ENCODE measurements around the gene SIGLEC12.
"Not testable (repeated sequence)": the region's sequence is repeated elsewhere in the genome, so short reads cannot be mapped to it uniquely, and the experiment has no call there.

Gene SIGLEC12

DNA sequence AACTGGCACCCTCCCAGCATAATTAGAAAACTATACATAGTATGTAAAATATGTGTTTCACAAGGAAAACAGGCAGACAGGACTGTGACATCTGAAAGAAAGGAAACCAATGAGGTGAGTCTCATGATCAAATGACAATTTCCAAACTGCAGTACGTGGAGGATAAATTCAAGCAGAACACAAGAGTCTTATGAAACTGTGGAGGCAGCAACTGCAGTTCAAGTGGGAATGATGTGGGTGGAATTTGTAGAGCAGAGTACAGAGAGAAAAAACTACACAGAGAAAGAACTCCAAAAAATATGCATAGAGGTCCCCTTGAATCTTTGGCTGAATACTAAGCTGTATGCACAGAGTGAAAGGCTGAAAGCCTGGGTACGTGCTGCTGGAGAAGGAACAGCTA lies 20.2 kb upstream of the SIGLEC12 start:
- DNase-seq, result no peak

DNA sequence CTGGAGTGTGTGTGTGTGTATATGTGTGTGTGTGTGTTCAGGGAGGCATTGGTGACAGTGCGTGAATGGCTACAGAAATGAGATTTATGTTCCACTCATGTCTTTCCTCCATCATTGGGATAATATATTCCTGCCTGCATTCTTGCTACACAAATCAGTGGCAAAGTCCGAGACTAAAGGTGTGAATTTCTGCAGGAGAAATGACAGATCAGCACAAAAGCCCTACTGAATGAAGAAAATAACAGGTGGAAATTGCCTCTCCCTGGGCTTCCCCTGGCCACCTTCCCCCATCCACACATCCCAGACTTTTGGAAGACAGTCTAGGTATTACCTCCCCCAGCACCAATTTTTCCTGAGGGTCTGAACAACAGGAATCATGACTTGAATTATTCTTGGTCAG lies 19.8 kb upstream of the SIGLEC12 start:
- DNase-seq, result no peak

DNA sequence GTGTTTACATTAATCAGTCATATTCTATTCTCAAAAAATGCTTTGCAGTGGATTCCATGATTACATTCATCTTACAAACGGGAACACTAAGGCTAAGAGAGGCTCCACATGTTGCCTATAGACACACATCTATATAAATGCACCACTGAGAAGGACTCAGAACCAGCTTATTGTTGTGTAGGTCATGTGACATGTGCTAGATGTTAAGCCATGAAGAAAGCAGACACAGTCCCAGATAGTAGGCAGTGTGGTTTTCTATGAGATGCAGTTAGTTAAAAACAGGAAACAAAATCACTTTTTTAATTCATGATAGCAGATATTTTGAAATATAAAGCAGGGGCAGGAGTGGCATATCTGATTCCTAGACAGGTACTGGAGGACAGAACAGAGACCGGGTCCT lies 19.1 kb upstream of the SIGLEC12 start:
- DNase-seq, result no peak

DNA sequence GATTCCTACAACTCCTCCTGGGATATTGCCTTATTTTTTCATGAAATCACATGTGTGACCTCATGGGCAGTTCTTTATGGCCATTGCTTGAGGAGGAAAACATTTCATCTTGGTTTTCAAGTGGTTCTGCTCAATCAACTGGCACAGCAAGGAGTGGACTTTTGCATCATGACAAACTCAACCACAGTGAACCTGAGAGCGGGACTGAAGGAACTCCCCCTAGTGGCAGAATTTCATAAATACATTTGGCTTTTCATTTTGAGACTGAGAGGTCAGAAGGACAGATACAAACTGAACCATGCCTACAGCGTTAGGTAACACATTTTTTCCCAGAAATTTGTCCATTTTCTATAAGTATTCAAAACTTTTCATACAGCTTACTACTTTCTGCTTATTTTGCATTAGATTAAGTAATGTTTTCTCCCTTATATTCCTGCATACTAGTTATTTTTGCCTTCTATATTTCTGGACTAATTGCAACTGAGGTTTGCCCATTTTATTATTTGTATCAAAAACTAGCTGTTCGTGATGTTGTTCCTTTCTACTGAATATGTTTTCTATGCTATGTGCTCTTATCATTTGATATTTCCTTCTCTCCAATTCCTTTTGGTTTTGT lies 13.4 kb upstream of the SIGLEC12 start:
- peak; percentile 86 for DNase-seq

DNA sequence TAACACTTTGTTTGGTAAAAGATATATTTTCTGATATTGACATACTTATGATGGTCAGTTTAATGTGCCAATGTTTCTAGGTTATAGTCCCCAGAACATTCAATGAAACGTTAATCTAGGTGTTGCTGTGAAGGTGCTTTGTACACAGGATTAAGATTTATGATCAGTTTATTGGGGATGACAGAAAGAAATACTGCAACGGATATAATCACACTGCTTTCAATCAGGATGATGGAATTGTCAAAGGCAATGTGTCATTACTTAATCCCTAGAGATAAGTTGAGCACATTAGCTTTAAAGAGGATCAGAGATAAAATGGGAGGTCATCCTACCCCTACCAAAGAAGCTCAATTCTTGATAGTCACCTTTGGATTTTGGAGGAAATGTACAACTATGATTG lies 12.4 kb upstream of the SIGLEC12 start:
- DNase-seq, result no peak

DNA sequence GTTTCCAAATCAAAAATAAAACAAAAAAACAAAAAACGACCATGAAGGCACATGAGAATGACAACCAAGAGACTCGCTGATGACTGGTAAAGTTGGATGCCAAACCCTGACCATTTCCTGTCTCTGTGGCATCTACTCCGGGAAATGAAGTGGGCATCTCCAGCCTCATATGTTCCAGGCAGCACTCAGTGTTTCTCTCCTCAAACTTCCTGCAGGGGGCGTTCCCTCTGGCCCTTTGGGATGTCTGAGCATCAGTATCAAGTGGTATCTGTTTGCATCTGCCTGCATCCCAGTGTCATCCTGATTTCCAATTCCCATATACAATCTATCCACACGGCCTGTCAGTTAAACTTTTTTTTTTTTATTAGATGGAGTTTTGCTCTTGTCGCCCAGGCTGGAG lies 9.8 kb upstream of the SIGLEC12 start:
- no peak for DNase-seq

DNA sequence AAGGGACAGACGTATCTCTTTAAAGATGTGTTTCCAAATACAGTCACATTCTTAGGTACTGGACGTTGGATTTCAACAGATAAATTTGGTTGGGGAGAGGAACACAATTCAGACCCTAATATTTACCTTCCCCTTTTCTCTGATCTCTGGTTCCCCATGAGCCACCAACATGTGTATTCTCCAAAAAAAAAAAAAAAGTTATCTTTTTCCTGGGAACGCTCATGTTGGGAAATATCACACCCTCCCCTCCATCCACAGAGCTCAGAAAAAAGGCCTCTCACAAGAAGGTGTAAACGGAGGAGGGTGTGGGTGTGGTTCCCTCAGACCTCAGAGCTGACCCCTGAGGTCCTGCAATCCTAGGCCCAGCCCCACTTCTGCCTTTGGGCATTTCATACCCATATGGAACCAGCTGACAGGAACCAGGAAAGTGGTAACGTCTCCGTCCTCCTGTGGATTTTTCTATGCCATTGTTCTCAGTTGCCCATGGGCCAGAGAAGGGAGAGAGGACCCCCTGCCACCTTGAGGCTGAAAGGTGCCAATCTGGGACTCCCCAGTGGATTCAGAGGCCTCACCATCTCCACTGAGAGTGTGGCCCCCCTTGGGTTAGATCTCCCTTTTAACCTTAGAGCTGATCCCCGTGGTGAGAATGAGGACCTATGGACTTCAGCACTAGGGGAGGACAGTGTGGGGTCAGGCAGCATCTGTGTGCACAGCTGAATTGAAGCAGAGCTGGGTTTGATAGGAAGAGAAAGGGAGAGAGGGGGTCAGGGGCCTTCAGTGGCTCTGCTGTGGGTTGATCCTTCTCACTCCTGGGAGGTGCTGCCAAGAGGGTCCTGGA lies 8.4 kb upstream of the SIGLEC12 start:
- no peak for DNase-seq

DNA sequence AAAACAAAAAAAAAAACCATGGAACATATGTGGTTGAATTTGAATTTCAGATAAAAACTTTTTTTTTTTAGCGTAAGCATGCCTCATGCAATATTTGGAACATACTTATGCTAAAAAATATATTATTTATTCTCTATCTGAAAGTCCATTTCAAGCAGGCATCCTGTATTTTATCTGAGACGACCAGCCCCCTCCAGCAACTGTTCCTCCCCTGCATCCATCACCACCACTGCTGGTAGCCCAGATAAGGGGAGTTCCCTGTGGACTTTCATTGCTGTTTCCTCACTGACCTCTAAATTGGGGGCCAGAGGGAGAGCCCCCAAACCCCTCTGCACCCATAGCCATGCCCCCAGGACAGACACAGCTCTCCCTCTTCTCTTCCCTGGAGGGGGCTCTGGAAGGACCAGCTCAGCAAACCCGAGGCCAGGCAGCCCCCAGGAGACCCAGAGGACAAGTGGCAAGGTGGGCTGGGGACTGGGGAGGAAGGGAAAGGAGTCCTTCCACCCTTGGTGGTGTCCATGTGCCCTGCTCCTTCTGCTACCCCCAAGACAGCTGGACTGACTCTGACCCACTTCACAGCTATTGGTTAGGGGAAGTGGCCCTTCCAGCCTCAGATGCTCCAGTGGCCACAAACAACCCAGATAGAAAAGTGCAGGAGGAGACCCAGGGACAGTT lies 6.6 kb upstream of the SIGLEC12 start:
- peak; percentile 45 for DNase-seq

DNA sequence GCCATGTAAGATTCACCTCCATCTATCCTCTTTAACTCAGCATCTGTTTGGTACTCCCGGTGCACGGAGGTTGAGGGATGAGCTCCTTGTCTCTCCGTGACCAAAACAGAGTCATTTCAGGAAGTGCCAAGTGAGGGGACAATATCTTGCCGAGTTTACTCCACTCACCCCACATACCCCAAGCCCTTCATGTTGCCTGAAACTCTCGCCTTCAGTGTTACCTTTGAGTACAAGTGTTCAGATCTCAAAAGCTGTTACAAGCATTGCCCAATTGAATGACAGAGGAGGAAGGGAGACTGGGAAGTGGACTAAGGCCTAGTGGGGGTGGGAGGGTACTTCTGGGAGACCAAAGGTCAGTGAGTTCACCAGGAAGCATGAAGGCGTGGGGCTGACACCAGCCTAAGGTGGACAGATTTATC lies 6.0 kb upstream of the SIGLEC12 start:
- DNase-seq, result peak; percentile 82

DNA sequence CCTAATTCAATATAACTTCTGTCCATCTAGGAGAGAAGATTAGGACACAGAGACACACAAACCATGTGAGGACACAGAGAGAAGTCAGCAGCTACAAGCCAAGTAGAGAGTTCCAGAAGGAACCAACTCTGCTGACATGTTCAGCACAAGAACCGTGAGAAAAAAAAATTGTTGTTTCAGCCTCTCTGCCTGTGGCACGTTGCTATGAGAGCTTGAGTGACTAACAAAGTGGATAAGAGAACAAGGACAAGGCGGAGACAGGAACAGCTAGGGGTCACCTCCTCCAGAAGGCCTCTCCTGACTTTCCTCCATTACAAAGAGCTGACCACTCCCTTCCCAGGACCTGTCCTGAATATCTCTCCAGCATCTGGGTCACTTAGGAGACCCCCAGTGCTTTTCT lies 5.6 kb upstream of the SIGLEC12 start:
- DNase-seq, result no peak

DNA sequence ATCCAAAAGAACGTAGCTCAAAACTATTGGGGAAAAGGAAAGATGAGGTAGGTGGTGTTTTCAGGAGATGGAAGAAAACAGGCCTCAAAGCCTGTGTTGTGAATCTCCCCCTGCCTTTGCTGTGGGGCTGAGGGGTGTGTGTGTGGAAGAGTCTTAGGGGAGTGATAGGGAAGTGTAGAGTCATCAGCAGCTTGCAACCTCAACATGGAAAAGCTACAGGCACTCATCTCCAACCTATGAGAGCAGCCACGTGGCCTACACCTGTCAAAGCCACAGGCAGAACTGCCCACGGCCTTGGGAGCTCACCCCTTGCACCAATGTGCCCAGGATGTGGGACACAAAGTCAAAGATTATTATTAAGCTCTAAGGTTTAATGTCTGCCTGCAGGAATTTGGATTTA lies 4.3 kb upstream of the SIGLEC12 start:
- no peak for DNase-seq

DNA sequence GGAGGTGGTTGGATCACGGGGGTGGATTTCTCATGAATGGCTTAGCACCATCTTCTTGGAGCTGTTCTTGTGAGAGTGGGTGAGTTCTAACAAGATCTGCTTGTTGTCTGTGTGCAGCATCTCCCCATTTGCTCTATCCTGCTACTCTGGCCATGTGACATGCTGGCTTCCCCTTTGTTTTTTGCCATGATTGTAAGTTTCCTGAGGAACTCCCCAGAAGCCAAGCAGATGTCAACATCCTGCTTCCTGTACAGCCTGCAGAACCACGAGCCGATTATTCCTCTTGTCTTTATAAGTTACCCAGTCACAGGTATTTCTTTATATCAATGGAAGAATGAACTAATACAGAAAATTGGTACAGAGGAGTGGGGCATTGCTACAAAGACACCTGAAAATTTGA lies 2.3 kb upstream of the SIGLEC12 start:
- peak; percentile 55 for DNase-seq

DNA sequence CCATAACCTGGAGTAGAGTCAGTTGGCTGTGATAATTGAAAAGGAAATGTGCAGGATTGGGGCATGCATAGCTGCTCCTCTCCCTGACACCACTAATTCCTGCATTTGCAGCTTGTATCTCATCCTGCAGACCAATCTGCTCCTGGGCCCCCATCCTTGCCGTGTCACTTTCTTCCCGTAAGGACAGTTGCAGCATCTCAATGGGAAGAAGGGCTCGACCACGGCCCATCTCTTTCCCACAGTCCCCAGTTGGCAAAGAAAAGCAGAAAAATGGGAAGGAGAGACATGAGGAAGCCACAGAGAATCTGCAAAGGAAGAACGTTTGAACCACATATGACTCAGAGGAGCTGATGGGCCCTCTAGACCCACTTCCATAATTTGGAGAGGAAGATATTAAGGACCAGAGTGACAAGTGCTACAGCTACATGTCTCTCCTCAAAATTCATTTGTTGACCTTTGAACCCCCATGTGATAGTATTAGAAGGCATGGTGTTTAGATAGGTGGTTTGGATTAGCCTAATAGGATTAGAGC lies 1.8 kb upstream of the SIGLEC12 start:
- peak; percentile 95 for DNase-seq

DNA sequence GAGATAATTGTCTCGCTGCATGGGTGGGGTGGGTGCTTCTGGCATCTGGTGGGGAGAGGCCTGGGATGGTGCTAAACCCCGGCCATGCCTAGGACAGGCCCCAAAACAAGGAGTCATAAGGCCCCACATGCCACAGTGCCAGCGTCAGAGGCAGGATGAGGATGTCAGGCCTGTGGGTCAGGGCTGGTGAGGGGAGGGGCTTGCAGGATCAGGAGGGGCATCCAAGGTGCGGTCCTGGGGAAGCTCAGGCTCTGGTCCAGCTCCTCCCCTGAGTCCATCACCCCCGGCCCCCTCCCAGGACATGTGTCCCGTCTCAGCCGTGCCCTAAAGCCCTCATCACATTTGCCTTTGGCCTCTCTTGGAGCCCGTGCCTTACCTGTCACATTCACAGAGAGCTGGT lies 669 bp downstream of the SIGLEC12 start:
- DNase-seq, result not testable (repeated sequence)

DNA sequence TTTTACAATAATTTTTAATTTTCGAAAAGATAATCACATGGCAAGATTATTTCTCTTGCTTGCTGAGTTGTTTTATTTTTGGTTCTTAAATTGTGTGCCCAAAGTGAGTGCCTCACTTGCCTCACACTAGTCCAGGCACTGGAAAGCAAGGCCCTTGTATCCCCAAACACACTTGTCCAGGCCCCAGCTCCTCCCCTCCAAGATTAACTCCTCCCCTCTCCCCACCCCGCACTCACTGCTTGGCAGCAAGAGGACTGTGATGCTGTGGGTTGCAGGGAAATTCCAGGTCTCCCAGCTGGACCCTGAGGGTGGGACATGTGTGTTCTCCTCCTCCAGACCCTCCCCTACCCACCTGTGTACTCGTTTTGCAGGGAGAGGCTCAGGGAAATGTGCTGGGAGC lies 3.9 kb downstream of the SIGLEC12 start:
- DNase-seq, result no peak

DNA sequence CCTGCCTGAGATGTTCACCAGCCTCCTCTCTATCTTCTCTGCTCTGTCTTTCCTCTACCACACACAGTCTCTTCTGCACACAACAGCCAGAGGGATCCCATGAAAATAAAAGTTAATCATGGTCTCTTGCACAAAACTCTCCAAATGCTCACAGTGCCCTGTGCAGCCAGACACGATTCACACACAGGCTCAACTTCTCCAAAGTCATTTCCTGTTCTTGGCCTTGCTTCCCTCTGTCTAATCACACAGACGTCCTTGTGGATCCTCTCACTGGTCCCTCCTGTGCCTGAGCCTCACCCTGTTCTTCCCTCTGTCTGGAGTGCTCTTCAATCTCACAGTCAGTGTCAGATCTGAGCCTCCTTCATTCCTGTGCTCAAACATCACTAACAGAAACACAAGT lies 7.8 kb downstream of the SIGLEC12 start:
- DNase-seq, result peak; percentile 74

DNA sequence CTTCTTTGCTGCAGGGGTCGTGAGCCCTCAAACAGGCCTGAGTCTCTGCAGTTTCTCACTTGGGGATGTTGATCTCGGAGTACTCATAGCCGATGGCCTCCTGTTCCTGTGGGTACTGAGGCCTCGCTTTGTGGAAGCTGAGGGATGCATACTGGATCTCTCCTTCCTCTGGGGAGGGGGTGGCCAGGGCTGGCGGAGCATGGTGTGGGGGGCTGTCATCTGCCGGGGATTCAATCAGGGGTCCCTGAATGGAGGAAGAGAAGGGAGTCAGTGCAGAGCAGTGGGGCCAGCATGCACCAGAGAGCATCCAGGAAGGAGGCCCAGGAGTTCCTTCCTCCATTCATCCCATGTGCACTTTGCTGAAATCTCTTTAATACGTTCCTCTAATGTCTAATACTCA lies 10.0 kb downstream of the SIGLEC12 start:
- DNase-seq, result no peak

DNA sequence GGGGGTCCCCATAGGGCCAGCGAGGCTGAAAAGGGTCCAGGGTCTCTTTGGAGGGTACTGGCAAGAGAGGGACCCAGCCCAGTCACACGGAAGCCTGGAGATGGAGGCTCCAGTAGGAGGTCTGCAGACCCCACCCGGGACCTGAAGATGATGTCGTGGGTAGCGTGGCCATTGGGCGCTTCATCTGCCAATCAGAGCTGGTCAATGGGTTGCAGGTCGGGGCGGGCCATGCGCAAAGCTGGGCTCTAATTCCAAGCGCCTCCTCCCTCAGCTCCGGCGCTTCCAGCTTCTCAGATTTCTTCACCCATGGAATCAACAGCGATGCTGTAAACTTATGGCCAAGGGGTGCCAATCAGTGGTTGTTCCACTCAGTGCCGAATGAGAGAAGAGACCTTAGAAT lies 10.9 kb downstream of the SIGLEC12 start:
- no peak for DNase-seq

DNA sequence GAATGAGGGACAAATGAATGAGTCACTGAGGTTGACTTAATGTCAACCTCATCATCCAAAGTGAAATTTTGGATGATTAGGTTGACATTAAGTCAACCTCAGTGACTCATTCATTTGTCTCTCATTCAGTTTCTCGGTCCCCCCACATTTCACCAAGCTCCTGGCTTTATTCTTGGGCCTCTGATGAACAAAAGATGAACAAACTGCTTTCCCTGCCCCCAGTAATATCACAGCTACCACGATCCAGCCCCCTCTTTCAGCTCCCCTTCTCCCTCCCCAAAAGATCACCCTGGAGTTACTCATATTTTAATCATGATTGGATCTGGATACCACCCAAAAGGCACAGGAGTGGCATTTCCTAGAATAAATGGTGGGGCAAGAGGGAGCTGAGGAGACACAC lies 12.5 kb downstream of the SIGLEC12 start:
- DNase-seq, result no peak

DNA sequence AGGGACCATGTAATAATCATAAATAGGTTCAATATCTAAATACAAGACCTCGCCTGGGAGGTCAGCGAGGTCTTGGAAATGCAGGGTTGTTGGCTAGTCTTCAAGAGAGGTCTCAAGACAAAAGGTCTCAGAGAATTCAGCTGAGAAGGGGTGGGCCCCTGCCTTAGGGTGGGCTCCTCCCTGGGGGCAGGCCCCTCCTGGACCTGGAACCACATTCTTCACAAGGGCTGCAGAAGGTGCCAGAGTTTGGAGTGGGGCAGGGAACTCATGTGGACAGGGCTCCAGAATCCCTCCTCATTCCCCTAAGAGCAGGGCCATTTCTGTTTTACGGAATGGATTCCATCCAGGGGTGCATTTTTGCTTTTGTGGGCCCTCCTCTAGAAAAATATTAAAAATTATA lies 13.1 kb downstream of the SIGLEC12 start:
- no peak for DNase-seq

DNA sequence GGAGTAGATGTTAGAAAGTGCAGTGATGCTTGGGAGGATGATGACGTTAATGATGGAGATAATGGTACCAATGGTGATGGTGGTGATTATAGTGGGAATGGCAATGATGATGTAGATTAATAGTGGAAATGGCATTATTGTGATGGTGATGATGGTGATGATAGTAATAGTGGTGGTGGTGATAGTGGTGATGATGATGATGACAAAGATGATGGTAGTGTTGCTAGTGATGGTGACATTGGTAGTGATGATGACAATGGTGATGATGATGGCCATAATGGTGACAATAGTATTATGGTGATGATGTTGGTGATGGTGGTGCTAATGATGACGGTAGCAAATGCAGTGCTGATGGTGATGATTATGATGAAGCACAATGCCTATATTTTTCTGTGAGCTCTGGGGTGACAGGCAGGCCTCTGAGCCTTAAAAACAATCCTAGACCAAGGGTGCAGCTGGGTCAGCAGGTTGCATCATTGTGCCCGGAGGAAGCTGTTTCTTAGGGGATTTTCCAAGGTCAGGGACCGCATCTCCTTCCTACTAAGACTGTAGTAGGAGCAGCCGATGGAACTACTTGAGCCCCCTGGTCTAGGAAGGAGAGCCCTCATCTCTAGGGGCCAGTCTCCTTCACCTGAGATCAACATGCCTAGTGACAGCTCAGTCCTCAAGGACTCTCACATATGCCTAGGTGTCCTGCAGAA lies 15.5 kb downstream of the SIGLEC12 start:
- no peak for DNase-seq

DNA sequence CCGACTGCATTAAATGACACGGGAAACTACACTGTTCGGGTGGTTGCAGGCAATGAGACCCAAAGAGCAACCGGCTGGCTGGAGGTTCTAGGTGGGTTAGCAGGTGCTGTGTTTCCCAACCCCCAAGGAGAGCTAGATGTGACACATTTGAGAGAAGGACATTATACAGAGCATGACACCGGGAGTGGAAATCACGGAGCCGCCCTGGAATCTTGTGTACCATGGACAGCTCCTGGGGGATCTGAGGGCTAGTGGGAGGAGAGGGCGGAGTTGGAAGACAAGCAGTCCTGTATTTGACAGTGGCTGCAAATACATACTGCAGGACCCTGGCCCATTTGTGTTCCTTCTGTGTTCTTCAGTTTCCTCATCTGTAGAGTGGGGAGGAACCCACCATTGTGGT lies 21.0 kb downstream of the SIGLEC12 start:
- peak; percentile 46 for DNase-seq

Measured in MV-4-11 (cell line).